Breast epithelium (tissue), 4 donors: ENCODE results near the gene PAPOLG. TPM values are rescaled to one million over a fixed set of nuclear protein-coding genes. Genes with fewer than 3 reads are reported as not detected.

Experiments used
- DNase-seq, 2 donors: peaks; one replicate each; pipeline ENCODE4 v3.0.0-alpha.2; 2019; ENCODE audit warnings: low spot score in 2 of 2
- H3K27ac ChIP-seq, 2 donors: fragments of 200-600 bp; sonication (generic) in 1 of 2; one replicate each; pipeline ENCODE4 v1.5.1; 2016 to 2019; ENCODE audit warnings: mild to moderate bottlenecking in 1 of 2
- H3K27me3 ChIP-seq, 2 donors: fragments of 200-600 bp; sonication (generic) in 1 of 2; one replicate each; pipeline versions ENCODE4 v1.5.1 to v1.6.0; 2017 to 2019; ENCODE audit warnings: control low read depth in 1 of 2, mild to moderate bottlenecking in 1 of 2
- H3K36me3 ChIP-seq: fragments of 200-600 bp; one replicate; pipeline ENCODE4 v1.5.1; 2019
- H3K4me1 ChIP-seq, 2 donors: fragments of 200-600 bp; sonication (generic); one replicate each; pipeline ENCODE4 v1.5.1; 2016 to 2019; ENCODE audit warnings: control low read depth in 1 of 2
- H3K4me3 ChIP-seq, 3 donors: fragments of 200-600 bp; sonication (generic); 1 replicate in 2 of 3; 2 replicates in 1 of 3; pipeline ENCODE4 v1.5.1; 2016 to 2019; ENCODE audit warnings: mild to moderate bottlenecking in 3 of 3, moderate library complexity in 2 of 3
- H3K9me3 ChIP-seq, 2 donors: fragments of 200-600 bp; sonication (generic) in 1 of 2; one replicate each; pipeline ENCODE4 v1.5.1; 2016 to 2019; ENCODE audit warnings: control low read depth in 1 of 2
- POLR2A ChIP-seq: fragments of 450-650 bp; IDR thresholded peaks from one replicate; pipeline ENCODE4 v1.6.1; 2016; ENCODE audit warnings: antibody characterized with exemption, mild to moderate bottlenecking, moderate library complexity
- POLR2AphosphoS5 ChIP-seq, 3 donors: sonication (generic); formaldehyde crosslinking; IDR thresholded peaks; one replicate each; pipeline ENCODE4 v1.6.1; 2017; ENCODE audit warnings: antibody characterized with exemption in 3 of 3
- intact Hi-C: fragments of 100-400 bp; cut with DNase I; formaldehyde crosslinking; loops from one replicate; pipeline ENCODE4 v1.15.1; 2023; ENCODE audit warnings: low total_unique reads
- total RNA-seq, 3 donors: library from RNA; depleted of rRNA; stranded (reverse); fragments of >200 nt; gene quantifications; one replicate each; pipeline ENCODE4 v1.1.0, GENCODE V29; 2016
- TF ChIP-seq, protein P1 (sequence below), 3 donors: fragments of 450-650 bp; IDR thresholded peaks; one replicate each; pipeline ENCODE4 v1.5.1; 2016 to 2017; ENCODE audit warnings: antibody characterized with exemption in 3 of 3, mild to moderate bottlenecking in 3 of 3, moderate library complexity in 3 of 3

The PAPOLG gene
- total RNA-seq, 3 donors from 2014 or later, result 14.9 to 26.6 (median 17.0) TPM

GRCh38 chr2:60745330-60745729, 10.7 kb upstream of the PAPOLG start:
- no peak overlapping the region for H3K27ac ChIP-seq
- no peaks in the 10 kb centered on the region for H3K27me3 ChIP-seq
- H3K4me1 ChIP-seq, result no peaks in the 10 kb centered on the region
- intact Hi-C loops, result no loop called here
- no peak overlapping the region for H3K4me3 ChIP-seq
- H3K9me3 ChIP-seq, result no peaks in the 10 kb centered on the region
- H3K36me3 ChIP-seq, result no peaks in the 10 kb centered on the region
- no peak for DNase-seq
- no peak for TF ChIP-seq POLR2AphosphoS5 (IDR thresholded peaks at IDR 0.05)

- no peak overlapping the region for H3K4me3 ChIP-seq
- no peaks in the 10 kb centered on the region for H3K4me1 ChIP-seq
- no peaks in the 10 kb centered on the region for H3K9me3 ChIP-seq
- H3K27ac ChIP-seq, result no peak overlapping the region
- no peak for DNase-seq
- no peaks in the 10 kb centered on the region for H3K36me3 ChIP-seq
- no peak for TF ChIP-seq POLR2AphosphoS5 (IDR thresholded peaks at IDR 0.05)
- TF ChIP-seq, protein P1, sequence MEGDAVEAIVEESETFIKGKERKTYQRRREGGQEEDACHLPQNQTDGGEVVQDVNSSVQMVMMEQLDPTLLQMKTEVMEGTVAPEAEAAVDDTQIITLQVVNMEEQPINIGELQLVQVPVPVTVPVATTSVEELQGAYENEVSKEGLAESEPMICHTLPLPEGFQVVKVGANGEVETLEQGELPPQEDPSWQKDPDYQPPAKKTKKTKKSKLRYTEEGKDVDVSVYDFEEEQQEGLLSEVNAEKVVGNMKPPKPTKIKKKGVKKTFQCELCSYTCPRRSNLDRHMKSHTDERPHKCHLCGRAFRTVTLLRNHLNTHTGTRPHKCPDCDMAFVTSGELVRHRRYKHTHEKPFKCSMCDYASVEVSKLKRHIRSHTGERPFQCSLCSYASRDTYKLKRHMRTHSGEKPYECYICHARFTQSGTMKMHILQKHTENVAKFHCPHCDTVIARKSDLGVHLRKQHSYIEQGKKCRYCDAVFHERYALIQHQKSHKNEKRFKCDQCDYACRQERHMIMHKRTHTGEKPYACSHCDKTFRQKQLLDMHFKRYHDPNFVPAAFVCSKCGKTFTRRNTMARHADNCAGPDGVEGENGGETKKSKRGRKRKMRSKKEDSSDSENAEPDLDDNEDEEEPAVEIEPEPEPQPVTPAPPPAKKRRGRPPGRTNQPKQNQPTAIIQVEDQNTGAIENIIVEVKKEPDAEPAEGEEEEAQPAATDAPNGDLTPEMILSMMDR (IDR thresholded peaks at IDR 0.05), result no peak
- TF ChIP-seq POLR2A, result no peak
- intact Hi-C loops, result no loop called here
- no peaks in the 10 kb centered on the region for H3K27me3 ChIP-seq
Observed at GRCh38 chr2:60745761-60746160, 10.3 kb upstream of the PAPOLG start.

GRCh38 chr2:60746318-60746717, 9.8 kb upstream of the PAPOLG start:
- no peaks in the 10 kb centered on the region for H3K27me3 ChIP-seq
- H3K4me3 ChIP-seq, result no peak overlapping the region
- intact Hi-C loops, result no loop called here
- no peak for TF ChIP-seq POLR2AphosphoS5 (IDR thresholded peaks at IDR 0.05)
- H3K9me3 ChIP-seq, result no peaks in the 10 kb centered on the region
- no peaks in the 10 kb centered on the region for H3K36me3 ChIP-seq
- H3K4me1 ChIP-seq, result no peaks in the 10 kb centered on the region
- H3K27ac ChIP-seq, result no peak overlapping the region
- DNase-seq, result no peak

DNA sequence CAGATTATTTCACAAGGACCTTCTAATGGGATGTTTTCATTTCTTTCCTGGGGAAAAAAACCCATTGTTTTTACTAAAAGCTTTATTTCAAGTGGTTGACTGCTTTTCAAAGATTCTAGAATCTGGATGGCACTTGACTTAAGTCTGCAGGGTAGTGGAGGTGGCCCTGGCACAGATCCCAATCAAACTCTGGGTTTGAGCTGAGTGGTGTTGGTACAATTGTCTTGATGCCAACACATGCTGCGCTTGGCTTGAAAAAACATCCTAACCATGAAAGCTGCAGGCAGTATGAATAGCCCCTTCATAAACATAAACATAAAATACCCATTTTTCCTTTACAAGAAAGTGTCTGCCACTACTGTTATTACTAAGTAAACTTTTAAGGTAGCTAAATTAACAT, 3.6 kb downstream of the PAPOLG start:
- no peaks in the 10 kb centered on the region for H3K9me3 ChIP-seq
- H3K36me3 ChIP-seq, result no peaks in the 10 kb centered on the region
- no peak overlapping the region for H3K27ac ChIP-seq
- DNase-seq, result no peak
- intact Hi-C loops, result no loop called here
- no peaks in the 10 kb centered on the region for H3K27me3 ChIP-seq
- no peak overlapping the region for H3K4me3 ChIP-seq
- H3K4me1 ChIP-seq, result no peaks in the 10 kb centered on the region
- no peak for TF ChIP-seq POLR2A
- TF ChIP-seq, protein P1 (IDR thresholded peaks at IDR 0.05), result no peak
- TF ChIP-seq POLR2AphosphoS5 (IDR thresholded peaks at IDR 0.05), result no peak

DNA sequence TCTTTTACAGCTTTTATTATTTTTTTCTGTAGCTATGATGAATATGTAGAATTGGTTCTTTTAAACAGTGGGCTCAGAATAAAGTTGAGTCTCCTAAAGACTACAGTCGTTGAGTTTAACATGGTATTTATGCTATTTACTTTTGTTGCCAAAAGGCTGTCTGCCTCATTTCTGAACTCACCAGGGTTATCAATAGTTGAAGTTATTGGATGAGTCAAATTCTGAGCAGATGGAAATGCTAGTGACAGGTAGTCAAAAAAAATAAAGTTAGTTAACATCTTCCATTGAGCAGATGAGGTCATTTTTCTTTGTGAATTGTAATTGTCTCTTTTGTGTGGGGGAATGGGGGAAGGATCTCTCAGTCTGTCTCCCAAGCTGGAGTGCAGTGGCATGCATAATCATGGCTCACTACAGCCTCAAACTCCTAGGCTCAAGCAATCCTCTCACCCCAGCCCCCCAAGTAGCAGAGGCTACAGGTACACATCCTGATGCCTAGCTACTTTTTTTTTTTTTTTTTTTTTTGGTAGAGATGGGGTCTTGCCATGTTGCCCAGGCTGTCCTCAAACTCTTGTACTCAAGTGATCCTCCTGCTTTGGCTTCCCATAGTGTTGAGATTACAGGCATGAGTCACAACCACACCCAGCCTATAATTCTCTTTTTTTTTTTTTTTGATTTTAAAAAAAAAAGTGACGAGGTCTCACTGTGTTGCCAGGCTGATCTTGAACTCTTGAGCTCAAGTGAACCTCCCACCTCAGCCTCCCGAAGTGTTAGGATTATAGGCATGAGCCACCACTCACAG, 8.9 kb downstream of the PAPOLG start:
- no peaks in the 10 kb centered on the region for H3K4me1 ChIP-seq
- no peak overlapping the region for H3K27ac ChIP-seq
- no peak overlapping the region for H3K4me3 ChIP-seq
- no peaks in the 10 kb centered on the region for H3K36me3 ChIP-seq
- H3K9me3 ChIP-seq, result no peaks in the 10 kb centered on the region
- no peak for TF ChIP-seq POLR2AphosphoS5 (IDR thresholded peaks at IDR 0.05)
- no peak for TF ChIP-seq POLR2A
- TF ChIP-seq, protein P1 (IDR thresholded peaks at IDR 0.05), result no peak
- DNase-seq, result no peak
- intact Hi-C loops, result no loop called here
- H3K27me3 ChIP-seq, result no peaks in the 10 kb centered on the region

DNA sequence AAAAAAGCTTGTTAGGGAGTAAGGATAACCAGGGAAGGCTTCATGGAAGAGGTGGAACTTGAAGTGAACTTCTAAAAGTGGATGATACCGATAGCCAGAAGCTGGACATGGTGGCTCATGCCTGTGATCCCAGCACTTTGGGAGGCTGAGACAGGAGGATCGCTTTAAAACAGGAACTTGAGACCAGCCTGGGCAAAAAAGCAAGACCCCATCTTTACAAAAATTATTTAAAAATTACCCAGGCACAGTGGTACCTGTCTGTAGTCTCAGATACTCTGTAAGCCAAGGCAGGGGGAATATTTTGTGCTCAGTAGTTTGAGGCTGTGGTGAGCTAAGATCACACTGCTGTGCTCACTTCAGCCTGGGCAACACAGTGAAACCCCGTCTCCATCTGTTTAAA, 10.2 kb downstream of the PAPOLG start:
- intact Hi-C loops, result no loop called here

More for the DNA sequence above, 10.2 kb downstream of the PAPOLG start:
- Histone ChIP-seq H3K9me3 (no peaks in the 10 kb centered on the region), H3K27ac (no peak overlapping the region), H3K4me3 (no peak overlapping the region), H3K36me3 (no peaks in the 10 kb centered on the region), H3K27me3 (no peaks in the 10 kb centered on the region), H3K4me1 (no peaks in the 10 kb centered on the region)
- TF ChIP-seq POLR2A, result no peak
- TF ChIP-seq, protein P1 (IDR thresholded peaks at IDR 0.05), result no peak
- TF ChIP-seq POLR2AphosphoS5 (IDR thresholded peaks at IDR 0.05), result no peak
- DNase-seq, result no peak
